Ovary (tissue), 9 donors: ENCODE data around the gene ARFGAP3. TPM values are rescaled to one million over a fixed set of nuclear protein-coding genes. Genes with fewer than 3 reads are reported as not detected.

Experiments used
- DNase-seq, 5 donors: peaks; one replicate each; pipeline ENCODE4 v3.0.0-alpha.2; 2019 to 2020
- H3K27ac ChIP-seq, 2 donors: fragments of 200-600 bp; one replicate each; pipeline versions ENCODE4 v1.5.1 to v1.8.0; 2019 to 2022
- H3K27me3 ChIP-seq: fragments of 200-600 bp; one replicate; pipeline ENCODE4 v1.8.0; 2022
- H3K36me3 ChIP-seq: fragments of 200-600 bp; sonication (generic); one replicate; pipeline ENCODE4 v1.5.1; 2019
- H3K4me1 ChIP-seq: one replicate; pipeline ENCODE4 v1.8.1; 2013; ENCODE audit warnings: mild to moderate bottlenecking, moderate library complexity; ENCODE audit not compliant: insufficient read depth
- H3K4me3 ChIP-seq: fragments of 200-600 bp; sonication (generic); one replicate; pipeline ENCODE4 v1.5.1; 2017
- H3K9me3 ChIP-seq, 2 donors: fragments of 200-600 bp in 1 of 2; sonication (generic) in 1 of 2; one replicate each; pipeline versions ENCODE4 v1.5.1 to v1.8.1; 2013 to 2019; ENCODE audit warnings: mild to moderate bottlenecking in 1 of 2, moderate library complexity in 1 of 2
- EP300 ChIP-seq: sonication (generic); formaldehyde crosslinking; IDR thresholded peaks from one replicate; pipeline ENCODE4 v1.6.1; 2017; ENCODE audit warnings: antibody characterized with exemption
- POLR2A ChIP-seq: fragments of 450-650 bp; IDR thresholded peaks from one replicate; pipeline ENCODE4 v1.6.1; 2017; ENCODE audit warnings: antibody characterized with exemption, mild to moderate bottlenecking, moderate library complexity
- whole genome bisulfite sequencing, 3 donors: extraction: QIAGEN DNeasy Blood & Tissue Kit in 1 of 3; methylation state at CpG; one replicate each; pipeline versions ENCODE4 v1.1.5 to v1.1.7; 2013 to 2017; 5-methylcytosine and 5-hydroxymethylcytosine counted together
- intact Hi-C, 4 donors: fragments of 100-400 bp; cut with DNase I; formaldehyde crosslinking; loops; one replicate each; pipeline versions ENCODE4 v1.11.0 to v1.15.1; 2022 to 2023
- polyA plus RNA-seq, 2 donors: library from polyadenylated mRNA; stranded (reverse); fragments of 200-250 nt in 1 of 2; fragments of 350-450 nt in 1 of 2; fragmentation: Illumina TruSeq in 1 of 2; extraction: RNeasy Lipid Tissue Mini Kit (QIAGEN cat#74804) in 1 of 2; gene quantifications; one replicate each; pipeline ENCODE4 v1.2.3, GENCODE V29; 2013 to 2014
- total RNA-seq, 7 donors: library from RNA; depleted of rRNA in 2 of 7; stranded (reverse); fragments of >200 nt in 2 of 7; fragmentation: NEBNext Ultra II Directional in 3 of 7; extraction: Animal tissue kit (Norgen Biotek cat#: 25700) in 3 of 7; gene quantifications; one replicate each; pipeline versions ENCODE4 v1.1.0 to v1.2.4, GENCODE V29; 2016 to 2023
- TF ChIP-seq, protein P1 (sequence below), 3 donors: fragments of 450-650 bp in 2 of 3; fragments of 200-600 bp in 1 of 3; IDR thresholded peaks; one replicate each; pipeline versions ENCODE4 v1.5.1 to v1.8.0; 2016 to 2022; ENCODE audit warnings: antibody characterized with exemption in 3 of 3, mild to moderate bottlenecking in 1 of 3
- donor health status: DM: no; HTN: no; CAD: no; lungs with moderate emphysema.
- donor health status: DM: no; HTN: no; CAD: no.
- donor health status: Bipolar disorder and iron deficiency.
- donor health status: DM: yes; HTN: yes; CAD: no.
- donor health status: DM: no; HTN: no; CAD: no.
- donor health status: DM: yes; HTN: yes; CAD: no.

ARFGAP3 gene
- total and polyA plus RNA-seq, 9 donors: 21.6 to 47.8 (median 39.2) TPM

DNA sequence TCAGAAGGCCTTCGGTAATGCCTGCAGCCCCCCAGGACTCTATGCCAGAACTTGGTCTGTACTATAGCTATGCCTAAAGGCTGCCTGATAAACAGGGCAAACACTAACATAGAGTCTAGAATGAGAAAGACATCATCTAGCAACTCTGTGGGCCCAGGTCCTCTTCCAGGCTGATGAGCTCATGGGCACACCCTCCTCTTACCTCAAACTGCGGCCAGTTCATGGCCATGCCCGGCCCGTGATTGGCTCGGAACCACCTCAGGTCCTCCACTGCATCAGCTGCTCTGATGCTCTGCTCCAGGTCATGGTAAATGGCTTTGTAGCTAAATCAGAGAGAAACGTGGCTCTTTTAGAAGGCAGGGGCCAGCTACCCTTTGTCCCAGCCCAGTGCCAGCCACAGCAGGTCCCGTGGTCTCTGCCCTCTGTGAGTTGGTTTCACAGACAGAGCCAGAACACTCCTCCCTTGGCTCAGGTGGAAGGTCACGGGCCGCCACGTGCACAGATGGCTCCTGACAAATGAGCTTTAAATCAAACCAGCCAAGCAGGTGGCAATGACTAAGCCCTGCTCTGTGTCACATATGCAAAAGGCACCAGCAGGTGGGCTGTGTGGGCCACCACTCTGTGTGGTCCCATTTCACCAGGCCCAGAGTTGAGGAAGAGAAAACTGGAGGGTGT is 25.0 kb upstream of the ARFGAP3 start:
- Histone ChIP-seq H3K36me3 (no peaks in the 10 kb centered on the region), H3K9me3 (no peaks in the 10 kb centered on the region), H3K4me1 (no peaks in the 10 kb centered on the region), H3K27ac (no peak overlapping the region), H3K4me3 (no peak overlapping the region), H3K27me3 (no peaks in the 10 kb centered on the region)
- 75 to 84% (median 81%) methylated on average over 10 of the region's 10 CpGs for WGBS, 3 donors
- no peak for DNase-seq
- intact Hi-C loops: no loop called here
- TF ChIP-seq, protein P1, sequence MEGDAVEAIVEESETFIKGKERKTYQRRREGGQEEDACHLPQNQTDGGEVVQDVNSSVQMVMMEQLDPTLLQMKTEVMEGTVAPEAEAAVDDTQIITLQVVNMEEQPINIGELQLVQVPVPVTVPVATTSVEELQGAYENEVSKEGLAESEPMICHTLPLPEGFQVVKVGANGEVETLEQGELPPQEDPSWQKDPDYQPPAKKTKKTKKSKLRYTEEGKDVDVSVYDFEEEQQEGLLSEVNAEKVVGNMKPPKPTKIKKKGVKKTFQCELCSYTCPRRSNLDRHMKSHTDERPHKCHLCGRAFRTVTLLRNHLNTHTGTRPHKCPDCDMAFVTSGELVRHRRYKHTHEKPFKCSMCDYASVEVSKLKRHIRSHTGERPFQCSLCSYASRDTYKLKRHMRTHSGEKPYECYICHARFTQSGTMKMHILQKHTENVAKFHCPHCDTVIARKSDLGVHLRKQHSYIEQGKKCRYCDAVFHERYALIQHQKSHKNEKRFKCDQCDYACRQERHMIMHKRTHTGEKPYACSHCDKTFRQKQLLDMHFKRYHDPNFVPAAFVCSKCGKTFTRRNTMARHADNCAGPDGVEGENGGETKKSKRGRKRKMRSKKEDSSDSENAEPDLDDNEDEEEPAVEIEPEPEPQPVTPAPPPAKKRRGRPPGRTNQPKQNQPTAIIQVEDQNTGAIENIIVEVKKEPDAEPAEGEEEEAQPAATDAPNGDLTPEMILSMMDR (IDR thresholded peaks at IDR 0.05): no peak
- TF ChIP-seq EP300: no peak
- no peak for TF ChIP-seq POLR2A

DNA sequence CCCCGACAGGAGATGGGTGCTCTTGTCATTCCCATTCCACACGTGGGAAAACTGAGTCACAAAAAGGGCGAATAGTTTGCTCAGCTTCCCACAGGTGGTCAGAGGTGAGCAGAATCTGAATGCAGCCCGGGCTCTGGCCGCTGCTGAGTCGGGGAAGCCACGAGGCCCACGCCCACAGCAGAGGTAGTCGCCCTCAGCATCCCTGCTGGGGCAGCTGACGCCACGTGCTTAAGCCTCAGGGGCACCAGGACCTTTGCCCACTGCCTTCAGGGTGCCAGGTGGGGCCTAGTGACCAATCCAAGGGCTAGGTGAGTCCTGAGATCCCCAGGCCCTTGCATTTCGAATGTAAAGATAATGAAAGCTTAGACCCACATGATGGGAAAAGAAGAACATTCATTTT is 24.2 kb upstream of the ARFGAP3 start:
- H3K4me3 ChIP-seq: no peak overlapping the region
- H3K27me3 ChIP-seq: no peaks in the 10 kb centered on the region
- TF ChIP-seq EP300 (no peak), POLR2A (no peak)
- TF ChIP-seq, protein P1 (IDR thresholded peaks at IDR 0.05): no peak
- no peaks in the 10 kb centered on the region for H3K9me3 ChIP-seq
- DNase-seq: no peak
- intact Hi-C loops: no loop called here
- no peaks in the 10 kb centered on the region for H3K4me1 ChIP-seq
- H3K36me3 ChIP-seq: no peaks in the 10 kb centered on the region
- 93 to 96% (median 94%) methylated on average over 12 of the region's 12 CpGs for WGBS, 3 donors
- H3K27ac ChIP-seq: no peak overlapping the region

DNA sequence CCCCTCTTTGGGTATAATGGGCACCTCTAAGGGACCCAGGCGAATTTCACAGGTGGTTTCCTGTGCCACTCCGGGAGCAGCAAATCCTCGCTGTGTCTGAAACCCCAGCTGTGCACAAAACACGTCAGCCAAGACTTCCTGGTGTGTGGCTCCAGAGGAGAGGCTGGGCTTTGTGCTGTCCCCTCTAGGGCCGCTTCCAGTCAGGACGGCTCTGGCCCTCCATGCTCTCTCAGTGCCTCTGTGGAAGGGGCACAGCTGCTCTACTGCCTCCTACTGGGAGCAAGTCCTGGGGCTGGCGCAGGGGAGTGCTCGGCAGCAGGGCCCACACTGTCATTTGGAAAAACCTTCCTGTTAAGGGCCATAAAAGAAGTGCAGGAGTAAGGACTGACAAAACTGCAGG is 23.7 kb upstream of the ARFGAP3 start:
- TF ChIP-seq POLR2A (no peak), EP300 (no peak)
- TF ChIP-seq, protein P1 (IDR thresholded peaks at IDR 0.05): no peak
- WGBS, 3 donors: 85 to 91% (median 89%) methylated on average over 8 of the region's 8 CpGs

DNA sequence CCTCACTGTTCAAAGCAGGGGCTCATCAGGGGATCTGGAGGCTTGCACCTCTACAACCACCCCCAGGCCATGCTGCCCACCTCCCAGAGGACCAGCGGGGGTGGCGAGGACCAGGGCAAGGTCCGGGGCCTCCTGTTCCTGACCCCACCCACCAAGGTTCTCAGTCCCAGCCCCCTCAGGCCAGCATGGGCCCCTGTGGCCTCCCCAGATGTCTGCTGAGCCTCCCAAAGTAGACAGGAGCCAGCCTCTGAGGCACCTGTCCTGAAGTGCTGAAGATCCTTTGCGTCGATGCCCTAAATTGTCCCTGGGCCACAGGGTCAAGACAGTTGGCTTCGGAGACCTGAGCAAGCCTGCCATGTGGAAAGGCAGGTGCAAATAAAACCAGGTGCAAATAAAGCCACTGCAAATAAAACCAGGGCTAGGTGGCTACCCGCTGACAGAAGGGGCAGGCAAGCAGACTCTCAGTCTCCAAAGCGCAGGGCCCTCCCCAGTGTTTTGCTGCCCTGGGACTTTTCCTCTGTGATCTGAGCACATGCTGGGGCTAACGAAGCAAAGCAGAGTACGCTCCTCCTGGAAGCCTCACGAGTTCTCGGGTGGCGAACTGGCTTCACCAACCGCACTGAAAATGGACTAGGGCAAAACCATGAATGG is 22.4 kb upstream of the ARFGAP3 start:
- Histone ChIP-seq H3K4me1 (no peaks in the 10 kb centered on the region), H3K4me3 (no peak overlapping the region), H3K9me3 (no peaks in the 10 kb centered on the region), H3K27ac (no peak overlapping the region), H3K36me3 (no peaks in the 10 kb centered on the region), H3K27me3 (no peaks in the 10 kb centered on the region)
- DNase-seq: no peak
- 84 to 92% (median 91%) methylated on average over 14 of the region's 14 CpGs for WGBS, 3 donors
- TF ChIP-seq EP300 (no peak), POLR2A (no peak)
- TF ChIP-seq, protein P1 (IDR thresholded peaks at IDR 0.05): no peak
- intact Hi-C loops: no loop called here

More for the DNA sequence above, 23.7 kb upstream of the ARFGAP3 start:
- Histone ChIP-seq H3K27me3 (no peaks in the 10 kb centered on the region), H3K36me3 (no peaks in the 10 kb centered on the region), H3K4me1 (no peaks in the 10 kb centered on the region), H3K9me3 (no peaks in the 10 kb centered on the region), H3K27ac (no peak overlapping the region), H3K4me3 (no peak overlapping the region)
- DNase-seq: no peak
- intact Hi-C loops: no loop called here
